HEK293T (cell line): ENCODE data around the gene CTIF.

Experiments used
- SP1 ChIP-seq: fragments of 450-650 bp; IDR thresholded peaks from 2 replicates; pipeline ENCODE4 v1.6.1; 2017
- SUZ12 ChIP-seq: fragments of 450-650 bp; IDR thresholded peaks from 2 replicates; pipeline ENCODE4 v1.6.1; 2016; ENCODE audit warnings: mild to moderate bottlenecking

- TF ChIP-seq SP1, result no peak
- no peak for TF ChIP-seq SUZ12
Observed at GRCh38 chr18:48800466-48800865, 261.6 kb downstream of the CTIF start.
